Motor neuron (in vitro differentiated cells): ENCODE results near the gene SPACA4. TPM values are rescaled to one million over a fixed set of nuclear protein-coding genes. Genes with fewer than 3 reads are reported as not detected.

Source experiments
- ATAC-seq, 8 experiments: fragments of 200-7000 bp; cut with Tn5 transposase; replicated peaks in 6 of 8; 2 replicates each; pipeline ENCODE4 v1.8.0; 2021; ENCODE audit warnings: mild to moderate bottlenecking in 8 of 8, moderate library complexity in 8 of 8
- H3K27ac ChIP-seq, 2 donors: fragments of 250-450 bp; sonication (Bioruptor Pico); 2 replicates each; pipeline ENCODE4 v1.9.0; 2021; ENCODE audit warnings: antibody characterized with exemption in 2 of 2, mild to moderate bottlenecking in 2 of 2, moderate library complexity in 1 of 2
- H3K4me1 ChIP-seq, 2 donors: fragments of 250-450 bp; sonication (Bioruptor Pico); replicated peaks in 1 of 2; 2 replicates each; pipeline ENCODE4 v1.6.1; 2021; ENCODE audit warnings: antibody characterized with exemption in 2 of 2, mild to moderate bottlenecking in 2 of 2, moderate library complexity in 1 of 2
- H3K4me3 ChIP-seq, 5 donors: fragments of 250-450 bp; sonication (Bioruptor Pico); 2 replicates each; pipeline ENCODE4 v1.9.0; 2021; ENCODE audit warnings: antibody characterized with exemption in 5 of 5, mild to moderate bottlenecking in 5 of 5, moderate library complexity in 4 of 5
- WGBS, 10 experiments: fragments of 450-650 bp; shearing (Covaris generic); methylation state at CpG; one replicate each; pipeline ENCODE4 v1.0.0; 2022; 5-methylcytosine and 5-hydroxymethylcytosine counted together
- in situ Hi-C, 9 experiments: fragments of 400-800 bp; cut with MboI; loops; one replicate each; pipeline ENCODE4 v1.15.0; 2021; ENCODE audit warnings: low sequenced_read_pairs in 9 of 9, low pct_unique_long_range_greater_than_20kb in 2 of 9; ENCODE audit not compliant: unreplicated experiment in 9 of 9
- total RNA-seq, 8 experiments: library from RNA; unstranded; fragments of 300-600 nt; gene quantifications; 2 replicates each; pipeline versions ENCODE4 v1.2.3 to v1.2.4, GENCODE V29; 2022

SPACA4 gene
- total RNA-seq, 8 experiments from 2014 or later = 0.22 to 0.66 (median 0.50) TPM; not detected in 4

DNA sequence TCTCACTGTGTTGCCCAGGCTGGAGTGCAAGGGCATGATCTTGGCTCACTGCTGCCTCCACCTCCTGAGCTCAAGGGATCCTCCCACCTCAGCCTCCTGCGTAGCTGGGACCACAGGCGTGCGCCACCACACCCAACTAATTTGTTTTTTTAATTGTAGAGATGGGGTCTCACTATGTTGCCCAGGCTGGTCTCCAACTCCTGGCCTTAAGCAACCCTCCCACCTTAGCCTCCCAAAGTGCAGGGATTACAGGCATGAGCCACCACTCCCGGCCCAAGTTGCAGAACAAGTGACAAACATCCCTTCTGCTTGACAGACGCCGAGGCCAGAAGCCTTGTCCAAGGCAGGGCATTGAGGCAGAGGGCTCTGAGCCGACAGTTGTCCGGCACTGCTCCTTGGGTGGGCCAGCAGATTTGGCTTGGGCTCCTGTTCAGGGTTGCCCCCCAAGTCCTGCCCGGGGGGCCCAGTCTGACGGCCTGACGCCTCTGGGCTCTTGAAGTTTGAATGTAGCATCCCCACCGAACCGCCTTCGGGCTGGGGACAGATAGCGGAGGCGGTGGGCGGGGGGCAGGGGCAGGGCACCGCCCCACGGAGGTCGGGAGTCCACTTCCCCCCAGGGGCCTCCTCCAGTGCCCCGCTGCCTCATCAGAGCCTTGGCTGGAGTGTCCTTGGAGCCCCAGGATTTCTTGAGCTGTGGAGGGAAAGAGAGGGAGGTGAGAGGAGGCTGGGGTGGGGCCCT, 5.7 kb upstream of the SPACA4 start:
- no peak overlapping the region for H3K27ac ChIP-seq
- in situ Hi-C loops = no loop called here
- ATAC-seq = no peak
- H3K4me3 ChIP-seq = no peak overlapping the region
- 71 to 100% (median 89%) methylated on average over 2 to 5 of the region's 21 CpGs; no CpG with 5 or more reads in 4 of the 10 experiments for WGBS, 10 experiments
- no peaks in the 10 kb centered on the region for H3K4me1 ChIP-seq

DNA sequence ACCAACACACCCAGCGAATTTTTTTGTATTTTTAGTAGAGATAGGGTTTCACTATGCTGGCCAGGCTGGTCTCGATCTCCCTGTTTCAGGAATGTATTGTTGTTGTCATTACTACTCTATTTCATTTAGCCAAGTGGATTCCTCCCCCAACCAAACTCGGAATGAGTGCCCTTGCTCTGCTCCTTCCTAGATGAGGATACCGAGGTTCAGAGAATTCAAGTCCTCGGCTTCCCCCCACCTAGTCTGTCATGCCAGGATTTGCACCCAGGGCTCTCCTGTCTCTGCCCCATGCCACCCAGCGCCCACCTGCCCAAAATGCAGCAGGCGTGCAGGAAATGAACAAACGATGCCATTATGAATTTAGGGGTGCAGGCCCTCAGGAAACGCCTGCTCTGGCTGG, 3.5 kb upstream of the SPACA4 start:
- no peak for ATAC-seq
- 44 to 100% (median 89%) methylated on average over 1 to 5 of the region's 9 CpGs; no CpG with 5 or more reads in 3 of the 10 experiments for WGBS, 10 experiments

DNA sequence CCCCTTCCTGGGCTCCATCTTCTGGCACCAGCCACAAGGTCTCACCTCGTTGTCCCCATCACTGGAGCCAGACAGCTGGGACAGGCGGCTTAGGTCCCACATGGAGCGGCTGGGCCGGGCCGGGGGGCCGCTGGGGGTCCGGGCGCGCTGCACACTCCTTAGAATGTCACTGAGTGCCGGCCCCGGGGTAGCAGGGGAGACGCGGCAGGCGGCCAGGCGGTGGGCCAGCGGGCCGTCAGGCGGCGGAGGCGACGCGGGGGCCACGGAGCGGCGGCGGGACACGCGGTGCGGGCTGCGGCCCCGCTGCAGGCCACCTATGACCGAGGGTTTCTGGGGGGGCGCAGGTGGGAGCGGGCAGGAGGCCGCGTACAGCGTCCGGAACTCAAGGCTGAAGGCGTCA, 3.1 kb upstream of the SPACA4 start:
- peak in 4 of 8 experiments; percentile 7 to 24 (median 14) for ATAC-seq
- in situ Hi-C loops = no loop called here
- Histone ChIP-seq H3K4me1 (no peaks in the 10 kb centered on the region), H3K27ac (no peak overlapping the region), H3K4me3 (no peak overlapping the region)
- no CpG with 5 or more reads among the region's 39 CpGs for WGBS, 10 experiments

More for the DNA sequence above, 3.5 kb upstream of the SPACA4 start:
- Histone ChIP-seq H3K4me3 (no peak overlapping the region), H3K4me1 (no peaks in the 10 kb centered on the region), H3K27ac (no peak overlapping the region)
- in situ Hi-C loops = no loop called here

GRCh38 chr19:48603850-48604249, 2.7 kb upstream of the SPACA4 start:
- no peak overlapping the region for H3K4me3 ChIP-seq
- no peak overlapping the region for H3K27ac ChIP-seq
- in situ Hi-C loops = no loop called here
- WGBS, 10 experiments = 90 to 100% (median 90%) methylated on average over 1 to 3 of the region's 9 CpGs; no CpG with 5 or more reads in 7 of the 10 experiments
- ATAC-seq = peak in 3 of 8 experiments; percentile 2 to 12 (median 6)
- no peaks in the 10 kb centered on the region for H3K4me1 ChIP-seq

DNA sequence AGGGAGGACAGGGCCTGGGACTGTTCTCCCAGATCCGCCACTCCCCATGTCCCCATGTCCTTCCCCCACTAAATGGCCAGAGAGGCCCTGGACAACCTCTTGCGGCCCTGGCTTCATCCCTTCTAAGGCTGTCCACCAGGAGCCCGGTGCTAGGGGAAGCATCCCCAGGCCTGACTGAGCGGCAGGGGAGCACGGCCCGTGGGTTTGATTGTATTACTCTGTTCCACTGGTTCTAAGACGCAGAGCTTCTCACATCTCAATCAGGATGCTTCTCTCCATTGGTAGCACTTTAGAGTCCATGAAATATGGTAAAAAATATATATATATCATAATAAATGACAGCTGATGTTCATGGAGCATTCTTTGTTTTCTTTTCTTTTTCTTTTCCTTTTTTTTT, 815 bp downstream of the SPACA4 start:
- Histone ChIP-seq H3K27ac (no peak overlapping the region), H3K4me3 (no peak overlapping the region), H3K4me1 (no peaks in the 10 kb centered on the region)
- WGBS, 10 experiments = 40 to 90% (median 80%) methylated on average over 1 to 7 of the region's 7 CpGs; no CpG with 5 or more reads in 4 of the 10 experiments
- ATAC-seq = no peak
- in situ Hi-C loops = no loop called here

DNA sequence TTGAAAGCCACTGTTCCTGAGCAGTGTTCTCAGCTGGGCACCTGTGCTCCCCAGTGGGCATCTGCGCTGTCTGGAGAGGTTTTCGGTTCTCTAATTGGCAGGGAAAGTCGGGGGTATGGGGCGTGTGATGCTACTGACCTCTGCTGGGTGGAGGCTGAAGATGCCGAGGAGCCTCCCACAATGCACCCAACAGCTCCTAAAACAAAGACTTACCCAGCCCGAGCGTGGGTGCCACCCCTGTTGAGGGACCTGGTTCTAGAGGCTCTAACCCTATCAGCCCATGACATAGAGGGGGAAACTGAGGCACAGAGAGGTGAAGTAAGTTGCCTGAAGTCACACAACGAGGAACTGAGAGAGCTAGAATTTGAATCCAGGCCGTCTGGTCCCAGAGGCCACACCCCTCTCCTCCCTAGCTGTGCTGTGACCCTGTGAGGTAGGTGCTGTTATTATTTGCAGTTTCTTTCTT, 2.3 kb downstream of the SPACA4 start:
- Histone ChIP-seq H3K27ac (no peak overlapping the region), H3K4me3 (no peak overlapping the region), H3K4me1 (no peaks in the 10 kb centered on the region)
- peak in 4 of 8 experiments; percentile 17 to 35 (median 26) for ATAC-seq
- 0 to 57% (median 33%) methylated on average over 1 to 8 of the region's 9 CpGs; no CpG with 5 or more reads in 4 of the 10 experiments for WGBS, 10 experiments
- in situ Hi-C loops = no loop called here

DNA sequence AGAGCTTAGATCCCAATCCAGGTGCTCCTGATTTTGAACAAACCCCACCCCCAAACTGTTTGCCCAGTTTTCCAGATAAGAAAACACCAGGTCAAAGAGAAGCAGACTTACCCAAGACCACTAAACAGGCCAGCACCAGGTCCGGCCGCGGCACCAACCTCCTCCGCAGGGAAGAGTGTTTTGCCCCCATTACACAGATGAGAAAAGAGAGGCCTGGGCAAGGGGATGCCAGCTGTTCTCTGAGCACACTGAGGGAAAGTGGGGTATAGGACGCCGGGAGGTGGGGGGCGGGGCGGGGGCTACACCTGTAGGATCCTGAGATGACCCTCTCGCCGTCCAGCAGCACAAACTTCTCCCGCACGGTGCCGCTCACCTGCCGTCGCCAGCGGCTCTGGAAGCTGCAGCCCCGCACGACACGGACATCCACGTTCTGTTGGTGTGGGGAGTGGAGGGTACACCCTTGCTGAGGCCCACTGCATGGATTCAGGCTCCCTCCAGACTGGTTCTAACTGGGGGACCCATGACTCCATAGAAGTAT, 3.1 kb downstream of the SPACA4 start:
- Histone ChIP-seq H3K4me1 (peaks cover 0 to 8% of the 10 kb centered on the region in 2 donors), H3K4me3 (no peak overlapping the region), H3K27ac (no peak overlapping the region)
- ATAC-seq = no peak
- in situ Hi-C loops = no loop called here
- 90 to 96% methylated on average over 4 of the region's 20 CpGs; no CpG with 5 or more reads in 8 of the 10 experiments for WGBS, 10 experiments

DNA sequence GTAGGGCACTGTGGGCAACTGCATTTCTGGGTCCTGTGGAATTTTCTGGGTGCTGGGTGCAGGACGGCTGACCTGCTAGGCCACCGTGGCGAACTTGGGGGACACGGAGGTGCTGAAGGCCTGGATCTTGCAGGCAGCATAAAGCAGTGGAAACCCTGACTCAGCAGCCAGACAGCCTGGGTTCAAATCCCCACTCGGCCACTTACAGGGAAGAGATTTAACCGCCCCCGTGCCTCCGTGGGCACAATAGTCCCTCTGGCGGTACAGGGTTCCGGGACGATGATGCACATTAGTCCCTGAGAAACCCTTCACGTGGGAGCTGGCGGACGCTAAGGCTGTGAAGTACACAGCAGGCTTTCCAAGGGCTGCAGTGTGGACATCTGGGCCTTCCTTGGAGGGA, 5.3 kb downstream of the SPACA4 start:
- 87 to 100% (median 95%) methylated on average over 1 to 4 of the region's 14 CpGs; no CpG with 5 or more reads in 7 of the 10 experiments for WGBS, 10 experiments
- Histone ChIP-seq H3K4me3 (no peak overlapping the region), H3K27ac (no peak overlapping the region), H3K4me1 (peaks cover 3 to 17% of the 10 kb centered on the region in 2 donors)
- no peak for ATAC-seq
- in situ Hi-C loops = no loop called here

GRCh38 chr19:48613024-48613851, 6.7 kb downstream of the SPACA4 start:
- peak overlapping the region in 1 of 2 donors; percentile 79 for H3K27ac ChIP-seq
- in situ Hi-C loops = no loop called here

GRCh38 chr19:48613852-48614435, 7.4 kb downstream of the SPACA4 start:
- WGBS, 10 experiments = 49 to 100% (median 81%) methylated on average over 1 to 6 of the region's 13 CpGs; no CpG with 5 or more reads in 2 of the 10 experiments
- ATAC-seq = peak; percentile 0 to 8 (median 4)
- peak overlapping the region in 1 of 2 donors; percentile 79 for H3K27ac ChIP-seq
- H3K4me3 ChIP-seq = no peak overlapping the region
- in situ Hi-C loops = no loop called here
- peaks cover 14 to 27% of the 10 kb centered on the region in 2 donors for H3K4me1 ChIP-seq

More at GRCh38 chr19:48613024-48613851, 6.7 kb downstream of the SPACA4 start:
- WGBS, 10 experiments = 53 to 100% (median 81%) methylated on average over 1 to 12 of the region's 39 CpGs; no CpG with 5 or more reads in 1 of the 10 experiments
- Histone ChIP-seq H3K4me3 (no peak overlapping the region), H3K4me1 (peaks cover 14 to 27% of the 10 kb centered on the region in 2 donors)
- ATAC-seq = peak; percentile 3 to 21 (median 7)

DNA sequence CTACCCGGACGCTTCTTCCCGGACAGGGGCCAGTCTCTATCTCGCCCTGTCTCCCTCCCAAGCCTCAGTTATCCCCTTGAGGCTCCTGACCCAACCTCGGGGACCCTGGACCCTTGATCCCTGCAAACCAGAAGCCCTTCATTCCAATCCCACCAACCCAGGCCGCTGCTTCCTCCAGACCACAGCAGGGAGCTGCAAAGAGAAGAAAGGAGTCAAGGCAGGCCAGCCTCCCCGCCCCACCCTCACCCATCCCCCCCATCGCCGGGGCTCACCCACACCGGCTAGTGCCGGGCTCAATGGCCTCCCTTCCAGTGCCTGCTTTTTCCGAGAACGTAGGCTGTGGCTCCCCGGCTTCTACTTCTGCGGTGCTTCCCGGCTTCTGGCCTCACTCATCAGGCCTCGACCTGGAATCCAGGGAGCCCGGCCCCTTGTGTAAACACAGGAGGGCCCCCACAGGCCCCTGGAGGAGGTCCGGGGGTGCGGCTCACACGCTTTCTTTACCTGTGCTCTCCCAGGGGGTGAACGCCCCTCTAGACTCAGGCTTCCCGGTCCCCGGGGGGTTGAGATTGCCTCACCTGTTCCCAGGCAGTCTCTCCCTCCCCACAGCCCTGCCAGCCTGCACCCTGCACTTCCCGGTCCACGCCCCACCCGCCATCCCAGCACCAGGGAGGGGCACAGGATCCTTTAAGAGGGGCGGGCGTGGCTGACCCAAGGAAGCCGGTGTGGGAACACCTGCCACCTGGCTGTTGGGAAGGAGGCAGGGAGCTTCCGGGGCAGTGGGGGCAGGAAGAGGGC, 8.1 kb downstream of the SPACA4 start, which contains the start of gene FAM83E:
TSS of gene FAM83E (minus strand) at position 641 of the 795 bp plus-strand sequence. CDS start 1,704 bp downstream, outside the sequence.
- WGBS, 10 experiments = 0 to 50% (median 35%) methylated on average over 1 to 2 of the region's 31 CpGs; no CpG with 5 or more reads in 6 of the 10 experiments
- Histone ChIP-seq H3K27ac (peak within 1 kb of the TSS in 1 of 2 donors; percentile 79), H3K4me1 (peaks cover 14 to 27% of the 10 kb centered on the region in 2 donors), H3K4me3 (no peak within 1 kb of the TSS)
- ATAC-seq = peak in 4 of 8 experiments; percentile 0 to 2 (median 2)
- in situ Hi-C loops = no loop called here
